Smooth muscle cell (in vitro differentiated cells): ENCODE measurements around the gene SNN. TPM values are rescaled to one million over a fixed set of nuclear protein-coding genes. Genes with fewer than 3 reads are reported as not detected.

Experiments used
- DNase-seq: peaks from one replicate; lab custom pipeline; 2025; ENCODE audit not compliant: unreplicated experiment; lab: John Stamatoyannopoulos, UW
- H2AFZ ChIP-seq: fragments of 200-600 bp; sonication (generic); 2 replicates; pipeline ENCODE4 v1.6.0; 2016; ENCODE audit warnings: antibody characterized with exemption, low read depth, mild to moderate bottlenecking
- H3F3A ChIP-seq: fragments of 200-600 bp; sonication (generic); 2 replicates; pipeline ENCODE4 v1.6.0; 2017; ENCODE audit warnings: antibody characterized with exemption, low read depth
- H3K27ac ChIP-seq: fragments of 200-600 bp; sonication (generic); 2 replicates; pipeline ENCODE4 v1.5.1; 2016; ENCODE audit warnings: low read depth, mild to moderate bottlenecking
- H3K27me3 ChIP-seq: fragments of 200-600 bp; sonication (generic); 2 replicates; pipeline ENCODE4 v1.6.1; 2016; ENCODE audit warnings: low read depth, mild to moderate bottlenecking
- H3K36me3 ChIP-seq: fragments of 200-600 bp; sonication (generic); 2 replicates; pipeline ENCODE4 v1.5.1; 2016; ENCODE audit warnings: low read depth
- H3K4me1 ChIP-seq: fragments of 200-600 bp; sonication (generic); 2 replicates; pipeline ENCODE4 v1.5.1; 2016; ENCODE audit warnings: low read depth
- H3K4me2 ChIP-seq: fragments of 200-600 bp; sonication (generic); 2 replicates; pipeline ENCODE4 v1.6.0; 2016; ENCODE audit warnings: mild to moderate bottlenecking
- H3K4me3 ChIP-seq: fragments of 200-600 bp; sonication (generic); 2 replicates; pipeline ENCODE4 v1.5.1; 2016; ENCODE audit warnings: mild to moderate bottlenecking
- H3K79me2 ChIP-seq: fragments of 200-600 bp; sonication (generic); 2 replicates; pipeline ENCODE4 v1.6.0; 2016; ENCODE audit warnings: low read depth, mild to moderate bottlenecking
- H3K9ac ChIP-seq: fragments of 200-600 bp; sonication (generic); 2 replicates; pipeline ENCODE4 v1.6.0; 2016; ENCODE audit warnings: low read depth
- H3K9me3 ChIP-seq: fragments of 200-600 bp; sonication (generic); replicated peaks from 2 replicates; pipeline ENCODE4 v1.5.1; 2016; ENCODE audit warnings: low read depth
- H4K20me1 ChIP-seq: fragments of 200-600 bp; sonication (generic); 2 replicates; pipeline ENCODE4 v1.6.0; 2016; ENCODE audit warnings: low read depth
- CTCF ChIP-seq: fragments of 200-600 bp; sonication (generic); IDR thresholded peaks from 2 replicates; pipeline ENCODE4 v1.5.1; 2017; ENCODE audit warnings: borderline replicate concordance, mild to moderate bottlenecking, antibody characterized with exemption; ENCODE audit not compliant: insufficient read depth, poor library complexity, severe bottlenecking
- WGBS: methylation state at CpG from one replicate; pipeline ENCODE4 v1.1.7; 2016; ENCODE audit warnings: low lambda C conversion rate; 5-methylcytosine and 5-hydroxymethylcytosine counted together
- polyA plus RNA-seq: library from polyadenylated mRNA; unstranded; fragments of >200 nt; fragmentation: Nextera tagmentation; extraction: Ambion mirVana; gene quantifications from 2 replicates; pipeline ENCODE4 v1.2.1, GENCODE V29; 2016
- total RNA-seq: library from RNA; depleted of rRNA; stranded (reverse); fragments of >200 nt; gene quantifications from 2 replicates; pipeline ENCODE4 v1.2.3, GENCODE V29; 2014

Gene SNN
- total and polyA plus RNA-seq, 2 experiments from 2014 or later: 6.4 to 10.9 TPM

- no peak for DNase-seq
- 75% methylated on average over 15 of the region's 15 CpGs for WGBS
- Histone ChIP-seq H3K27me3 (no peaks in the 10 kb centered on the region), H3K9me3 (no peaks in the 10 kb centered on the region), H3K9ac (no peak overlapping the region), H3K4me2 (no peak overlapping the region), H4K20me1 (peaks cover 100% of the 10 kb centered on the region), H2AFZ (no peak overlapping the region), H3K36me3 (no peaks in the 10 kb centered on the region), H3K4me1 (peaks cover 3% of the 10 kb centered on the region), H3K27ac (peak overlapping the region; percentile 7), H3F3A (no peaks in the 10 kb centered on the region), H3K4me3 (no peak overlapping the region), H3K79me2 (peaks cover 5% of the 10 kb centered on the region)
- TF ChIP-seq CTCF: no peak
Observed at GRCh38 chr16:11674818-11675560, 6.7 kb downstream of the SNN start.

- Histone ChIP-seq H3K79me2 (no peaks in the 10 kb centered on the region), H2AFZ (no peak overlapping the region), H3K9me3 (no peaks in the 10 kb centered on the region), H3K27me3 (no peaks in the 10 kb centered on the region), H3K4me2 (no peak overlapping the region), H4K20me1 (peaks cover 100% of the 10 kb centered on the region), H3K9ac (no peak overlapping the region), H3K4me3 (no peak overlapping the region), H3K27ac (peak overlapping the region; percentile 7), H3K36me3 (no peaks in the 10 kb centered on the region), H3K4me1 (no peaks in the 10 kb centered on the region), H3F3A (no peaks in the 10 kb centered on the region)
- 83% methylated on average over 42 of the region's 42 CpGs for WGBS
- no peak for DNase-seq
- no peak for TF ChIP-seq CTCF
Observed at GRCh38 chr16:11675561-11676511, 7.6 kb downstream of the SNN start.

GRCh38 chr16:11676799-11677198 is 8.5 kb downstream of the SNN start:
- Histone ChIP-seq H3K79me2 (no peaks in the 10 kb centered on the region), H3K4me3 (no peak overlapping the region), H3K27me3 (no peaks in the 10 kb centered on the region), H3F3A (no peaks in the 10 kb centered on the region), H4K20me1 (peaks cover 100% of the 10 kb centered on the region), H3K4me2 (no peak overlapping the region), H3K36me3 (no peaks in the 10 kb centered on the region), H3K9me3 (no peaks in the 10 kb centered on the region), H3K27ac (peak overlapping the region; percentile 46), H3K9ac (no peak overlapping the region), H3K4me1 (no peaks in the 10 kb centered on the region), H2AFZ (no peak overlapping the region)
- WGBS: 84% methylated on average over 14 of the region's 14 CpGs
- TF ChIP-seq CTCF: no peak
- no peak for DNase-seq
